GM12878 (cell line): ENCODE measurements around the gene CAPN1. TPM values are rescaled to one million over a fixed set of nuclear protein-coding genes. Genes with fewer than 3 reads are reported as not detected.

Experiments used
- ATAC-seq: fragments of 200-7000 bp; cut with Tn5 transposase; 3 replicates; pipeline ENCODE4 v1.9.1; 2020; ENCODE audit warnings: mild to moderate bottlenecking, moderate library complexity
- BruUV-seq: library from RNA; stranded (reverse); fragments of 400-500 nt; replicated peaks from 2 replicates; lab custom pipeline; 2021; lab: Mats Ljungman, UMichigan
- CTCF ChIA-PET: fragments of 300-600 bp; sonication (Branson Sonifier 250); formaldehyde crosslinking; extraction: SDS; loops from one replicate; lab custom pipeline; 2021; ENCODE audit warnings: inconsistent platforms; lab: Yijun Ruan, JAX
- POLR2A ChIA-PET: fragments of 350-600 bp; formaldehyde crosslinking; extraction: SDS; loops from one replicate; lab custom pipeline; 2021; ENCODE audit warnings: inconsistent platforms; lab: Charles Lee
- RAD21 ChIA-PET: fragments of 300-600 bp; sonication (Branson Sonifier 250); formaldehyde crosslinking; loops from one replicate; lab custom pipeline; 2023; ENCODE audit warnings: antibody characterized with exemption; ENCODE audit not compliant: unreplicated experiment; lab: Charles Lee
- SMC1A ChIA-PET: fragments of 300-600 bp; sonication (Branson Sonifier 250); formaldehyde crosslinking; loops from one replicate; lab custom pipeline; 2023; ENCODE audit not compliant: unreplicated experiment, uncharacterized antibody; lab: Charles Lee
- DNase-seq: peaks from one replicate; pipeline ENCODE4 v3.0.0-alpha.2; 2011; ENCODE audit warnings: low read depth, low spot score
- FAIRE-seq: peaks from 3 replicates; lab custom pipeline; 2011; peaks lifted over from hg19 to GRCh38; lab: Jason Lieb, UNC
- H2AFZ ChIP-seq: 2 replicates; pipeline ENCODE4 v1.6.0; 2011; ENCODE audit warnings: low read depth, low read length, control low read depth; ENCODE audit not compliant: control insufficient read depth
- H3K27ac ChIP-seq: 2 replicates; pipeline ENCODE4 v1.5.1; 2011; ENCODE audit warnings: control low read depth; ENCODE audit not compliant: control insufficient read depth, insufficient read depth
- H3K27me3 ChIP-seq, 2 experiments: replicated peaks in 1 of 2; 2 replicates each; pipeline versions ENCODE4 v1.6.0 to v1.6.1; 2011; ENCODE audit warnings: low read length in 1 of 2; ENCODE audit not compliant: control insufficient read depth in 2 of 2, insufficient read depth in 2 of 2
- H3K36me3 ChIP-seq, 2 experiments: 2 replicates each; pipeline ENCODE4 v1.5.1; 2011; ENCODE audit warnings: low read length in 1 of 2; ENCODE audit not compliant: control insufficient read depth in 2 of 2, insufficient read depth in 2 of 2
- H3K4me1 ChIP-seq: 2 replicates; pipeline ENCODE4 v1.6.1; 2011; ENCODE audit warnings: mild to moderate bottlenecking, low read length, moderate library complexity, mixed read lengths; ENCODE audit not compliant: control insufficient read depth, insufficient read depth
- H3K4me2 ChIP-seq: 2 replicates; pipeline ENCODE4 v1.6.0; 2011; ENCODE audit warnings: control low read depth; ENCODE audit not compliant: control insufficient read depth, insufficient read depth
- H3K4me3 ChIP-seq: fragments of 200-600 bp; sonication (generic); 2 replicates; pipeline ENCODE4 v1.5.1; 2016
- H3K79me2 ChIP-seq: 2 replicates; pipeline ENCODE4 v1.6.0; 2011; ENCODE audit warnings: low read length; ENCODE audit not compliant: control insufficient read depth, insufficient read depth
- H3K9ac ChIP-seq: 2 replicates; pipeline ENCODE4 v1.8.0; 2011; ENCODE audit warnings: low read length, control low read depth, mixed read lengths; ENCODE audit not compliant: control insufficient read depth, insufficient read depth
- H3K9me3 ChIP-seq: replicated peaks from 3 replicates; pipeline ENCODE4 v1.5.1; 2011; ENCODE audit warnings: mild to moderate bottlenecking, low read length; ENCODE audit not compliant: control insufficient read depth, insufficient read depth
- H4K20me1 ChIP-seq: 2 replicates; pipeline ENCODE4 v1.6.0; 2011; ENCODE audit not compliant: control insufficient read depth, insufficient read depth
- CEBPB ChIP-seq, 2 experiments: fragments of 150-350 bp in 1 of 2; IDR thresholded peaks; 2 replicates each; pipeline ENCODE4 v1.6.1; 2012 to 2014; ENCODE audit warnings: low read depth in 2 of 2, low read length in 2 of 2, borderline replicate concordance in 1 of 2, inconsistent platforms in 1 of 2
- CHD2 ChIP-seq: IDR thresholded peaks from 2 replicates; pipeline ENCODE4 v1.6.1; 2011; ENCODE audit warnings: low read depth, low read length, improper control_type of control experiment, borderline replicate concordance
- MEF2B ChIP-seq: fragments of 450-650 bp; IDR thresholded peaks from 2 replicates; pipeline ENCODE4 v1.6.1; 2018; ENCODE audit warnings: mild to moderate bottlenecking, moderate library complexity; ENCODE audit not compliant: partially characterized antibody, poor library complexity, severe bottlenecking
- PBX3 ChIP-seq: IDR thresholded peaks from 2 replicates; pipeline ENCODE4 v1.6.1; 2011; ENCODE audit warnings: mild to moderate bottlenecking, low read depth, low read length, moderate library complexity; ENCODE audit not compliant: insufficient replicate concordance
- PKNOX1 ChIP-seq: fragments of 450-650 bp; IDR thresholded peaks from 2 replicates; pipeline ENCODE4 v1.6.1; 2016; ENCODE audit warnings: mild to moderate bottlenecking
- RAD51 ChIP-seq: fragments of 450-650 bp; IDR thresholded peaks from 2 replicates; pipeline ENCODE4 v1.6.1; 2016; ENCODE audit warnings: moderate library complexity, mild to moderate bottlenecking, inconsistent platforms
- RELB ChIP-seq: fragments of 450-650 bp; IDR thresholded peaks from 2 replicates; pipeline ENCODE4 v1.6.1; 2017; ENCODE audit warnings: low read depth, mild to moderate bottlenecking, moderate library complexity
- SKIL ChIP-seq: fragments of 450-650 bp; IDR thresholded peaks from 2 replicates; pipeline ENCODE4 v1.6.1; 2017; ENCODE audit warnings: mild to moderate bottlenecking, low read depth, inconsistent platforms; ENCODE audit not compliant: poor library complexity, severe bottlenecking
- SPI1 ChIP-seq: IDR thresholded peaks from 2 replicates; pipeline ENCODE4 v1.6.1; 2011; ENCODE audit warnings: low read depth, mild to moderate bottlenecking, low read length, moderate library complexity, borderline replicate concordance; ENCODE audit not compliant: insufficient read depth
- SREBF2 ChIP-seq: IDR thresholded peaks from 2 replicates; pipeline ENCODE4 v1.6.1; 2012; ENCODE audit warnings: mild to moderate bottlenecking, low read length
- TCF7 ChIP-seq: IDR thresholded peaks from 2 replicates; pipeline ENCODE4 v1.6.1; 2014; ENCODE audit warnings: antibody characterized with exemption, borderline replicate concordance
- USF1 ChIP-seq: IDR thresholded peaks from 2 replicates; pipeline ENCODE4 v1.6.1; 2011; ENCODE audit warnings: borderline replicate concordance, low read depth, mild to moderate bottlenecking, moderate library complexity, mixed read lengths, low read length; ENCODE audit not compliant: insufficient read depth; ENCODE audit errors: extremely low read length
- YY1 ChIP-seq: IDR thresholded peaks from 2 replicates; pipeline ENCODE4 v1.6.1; 2011; ENCODE audit warnings: low read depth, mild to moderate bottlenecking, low read length
- ZSCAN29 ChIP-seq: fragments of 450-650 bp; IDR thresholded peaks from 2 replicates; pipeline ENCODE4 v1.6.1; 2017; ENCODE audit warnings: mild to moderate bottlenecking, moderate library complexity
- WGBS: methylation state at CpG from one replicate; pipeline ENCODE4 v1.1.6; 2016; ENCODE audit warnings: low lambda C conversion rate; ENCODE audit not compliant: insufficient replicate concordance, insufficient coverage; ENCODE audit errors: missing lambda C conversion rate; 5-methylcytosine and 5-hydroxymethylcytosine counted together
- in situ Hi-C: fragments of 300-500 bp; cut with MboI; formaldehyde crosslinking; loops from 9 replicates; pipeline ENCODE4 v1.14.3; 2018; ENCODE audit warnings: mixed read lengths
- intact Hi-C: fragments of 100-400 bp; cut with micrococcal nuclease; formaldehyde crosslinking; loops from one replicate; pipeline ENCODE4 v1.14.2; 2022; ENCODE audit not compliant: unreplicated experiment
- polyA plus RNA-seq, 11 experiments: library from polyadenylated mRNA; depleted of rRNA in 4 of 11; unstranded in 6 of 11; stranded (reverse) in 5 of 11; fragments of >200 nt; fragmentation: Nextera tagmentation in 4 of 11; fragmentation: Illumina TruSeq in 1 of 11; extraction: Ambion mirVana in 4 of 11; extraction: Trizol in 1 of 11; gene quantifications; 1 replicate in 1 of 11; 2 replicates in 10 of 11; pipeline versions ENCODE4 v1.2.1 to v1.2.3, GENCODE V29; 2011 to 2016; ENCODE audit warnings: inconsistent platforms in 2 of 11, missing spikeins in 2 of 11, low read depth in 1 of 11
- total RNA-seq, 4 experiments: library from RNA; depleted of rRNA in 3 of 4; stranded (reverse); fragments of >200 nt in 3 of 4; fragmentation: Illumina TruSeq in 1 of 4; extraction: Trizol in 1 of 4; gene quantifications; 2 replicates each; pipeline versions ENCODE4 v1.2.1 to v1.2.3, GENCODE V29; 2013 to 2021

The CAPN1 gene
- total and polyA plus RNA-seq, 10 of the 15 experiments (the other 5 are each of a cell fraction or from before 2014, with no cell fraction given), result 2.2 to 167 (median 77.3) TPM

GRCh38 chr11:65183201-65183891 is 1.6 kb downstream of the CAPN1 start:
- WGBS, result 87% methylated on average over 19 of the region's 19 CpGs
- H3K4me3 ChIP-seq, result peak overlapping the region; percentile 100; the same call in 1 of the 2 replicates
- no peaks in the 10 kb centered on the region for H3K9me3 ChIP-seq
- peak overlapping the region; percentile 89; the same call in 1 of the 2 replicates for H3K9ac ChIP-seq
- ChIA-PET SMC1A (interaction anchor here (1.4 to 3.7 kb wide), 4 partner anchors 48 to 149 kb away, joined by 4 to 27 read pairs (median 7); partner anchors contain the start of gene TM7SF2), RAD21 (interaction anchor here (1.6 to 4.6 kb wide), 5 partner anchors 48 to 335 kb away, joined by 5 to 59 read pairs (median 25); partner anchors contain the start of genes DPF2, FAU, MRPL49 and SYVN1), CTCF (interaction anchor here (0.6 to 5.6 kb wide), 3 partner anchors 65 to 140 kb away, joined by 3 to 93 read pairs (median 14); partner anchors contain the start of genes TM7SF2 and ZNHIT2), POLR2A (interaction anchor here (0.6 to 2.2 kb wide), 3 partner anchors 66 to 503 kb away, joined by 4 to 8 read pairs (median 7); partner anchors contain the start of genes TM7SF2 and ZNHIT2)
- no peak for DNase-seq
- peaks cover 6% of the 10 kb centered on the region; the same call in 1 of the 2 replicates for H3K4me1 ChIP-seq
- no peak overlapping the region for H3K27ac ChIP-seq
- no peaks in the 10 kb centered on the region for H4K20me1 ChIP-seq
- H3K4me2 ChIP-seq, result peak overlapping the region; percentile 87
- intact Hi-C loops (loop anchor here (5.0 kb wide), 3 partner anchors 51 to 171 kb away; partner anchors contain the start of genes ARL2, SYVN1 and TM7SF2), in situ Hi-C loops (no loop called here)
- H3K36me3 ChIP-seq, result peaks cover 3 to 6% of the 10 kb centered on the region in 2 experiments; a peak in 3 of 4 replicates
- BruUV-seq, result no TSS peak
- no peak overlapping the region for H2AFZ ChIP-seq
- no peaks in the 10 kb centered on the region for H3K27me3 ChIP-seq
- no peak for ATAC-seq
- peaks cover 26% of the 10 kb centered on the region for H3K79me2 ChIP-seq
- FAIRE-seq, result no peak
- TF ChIP-seq TCF7, result no peak
- TF ChIP-seq ZSCAN29, result no peak
- no peak for TF ChIP-seq CEBPB (IDR thresholded peaks at IDR 0.05; ENCODE audit: borderline replicate concordance in 1 of 2, low read depth in 2 of 2, low read length in 2 of 2)
- no peak for TF ChIP-seq SKIL
- no peak for TF ChIP-seq PBX3
- TF ChIP-seq RAD51, result no peak
- TF ChIP-seq USF1, result no peak
- TF ChIP-seq SREBF2, result no peak
- no peak for TF ChIP-seq RELB
- TF ChIP-seq YY1, result no peak
- no peak for TF ChIP-seq CHD2
- no peak for TF ChIP-seq PKNOX1
- no peak for TF ChIP-seq SPI1
- no peak for TF ChIP-seq MEF2B
